AG08395 (cell line): ENCODE measurements around the gene RBM26.

Experiments used
- DNase-seq: peaks from one replicate; pipeline ENCODE4 v3.0.0; 2012; ENCODE audit warnings: mixed read lengths, low spot score

The RBM26 gene

GRCh38 chr13:79336966-79337365 lies 69.1 kb downstream of the RBM26 start:
- DNase-seq: no peak

GRCh38 chr13:79328510-79328909 lies 77.5 kb downstream of the RBM26 start:
- DNase-seq: no peak

- DNase-seq: no peak
Observed at GRCh38 chr13:79320433-79320832, 85.6 kb downstream of the RBM26 start.

- no peak for DNase-seq
Observed at GRCh38 chr13:79318664-79319063, 87.4 kb downstream of the RBM26 start.

- DNase-seq: no peak
Observed at GRCh38 chr13:79317856-79318255, 88.2 kb downstream of the RBM26 start.

- DNase-seq: no peak
Observed at GRCh38 chr13:79314652-79315051, 91.4 kb downstream of the RBM26 start.

- no peak for DNase-seq
Observed at GRCh38 chr13:79312340-79312855, 93.7 kb downstream of the RBM26 start.

- no peak for DNase-seq
Observed at GRCh38 chr13:79311386-79311785, 94.7 kb downstream of the RBM26 start.

- no peak for DNase-seq
Observed at GRCh38 chr13:79309690-79310089, 96.4 kb downstream of the RBM26 start.

GRCh38 chr13:79307866-79308298 lies 98.2 kb downstream of the RBM26 start:
- no peak for DNase-seq

- no peak for DNase-seq
Observed at GRCh38 chr13:79307433-79307861, 98.6 kb downstream of the RBM26 start.

GRCh38 chr13:79306650-79307049 lies 99.4 kb downstream of the RBM26 start:
- no peak for DNase-seq

- no peak for DNase-seq
Observed at GRCh38 chr13:79297128-79297527, 108.9 kb downstream of the RBM26 start.

- no peak for DNase-seq
Observed at GRCh38 chr13:79295906-79296706, 109.9 kb downstream of the RBM26 start.

- DNase-seq: no peak
Observed at GRCh38 chr13:79290595-79291244, 115.3 kb downstream of the RBM26 start.

- DNase-seq: no peak
Observed at GRCh38 chr13:79289571-79289970, 116.5 kb downstream of the RBM26 start.

GRCh38 chr13:79287939-79288795 lies 117.9 kb downstream of the RBM26 start:
- DNase-seq: no peak

GRCh38 chr13:79285159-79285558 lies 120.9 kb downstream of the RBM26 start:
- DNase-seq: no peak

GRCh38 chr13:79283742-79284141 lies 122.3 kb downstream of the RBM26 start:
- no peak for DNase-seq

- DNase-seq: no peak
Observed at GRCh38 chr13:79282976-79283375, 123.1 kb downstream of the RBM26 start.

- no peak for DNase-seq
Observed at GRCh38 chr13:79282508-79282907, 123.5 kb downstream of the RBM26 start.

GRCh38 chr13:79281339-79281747 lies 124.7 kb downstream of the RBM26 start:
- no peak for DNase-seq
